HG03095 (cell line): Measurements from ENCODE around the gene FGFBP3.

Experiments
- ATAC-seq: cut with Tn5 transposase; IDR thresholded peaks from one replicate; pipeline ENCODE4 v1.9.1; 2021; ENCODE audit warnings: moderate library complexity; ENCODE audit not compliant: unreplicated experiment

The FGFBP3 gene

GRCh38 chr10:91909117-91909677, at the start of gene FGFBP3:
Gene FGFBP3, minus strand, starts transcription at chr10:91909486. Its CDS starts 517 bp downstream, at chr10:91908969.
- ATAC-seq, result no peak

GRCh38 chr10:91957091-91957490, 47.8 kb upstream of the FGFBP3 start:
- no peak for ATAC-seq

- no peak for ATAC-seq
Measured at GRCh38 chr10:91955114-91955513, 45.8 kb upstream of the FGFBP3 start.

- no peak for ATAC-seq
Measured at GRCh38 chr10:91953600-91954160, 44.4 kb upstream of the FGFBP3 start.

- ATAC-seq, result no peak
Measured at GRCh38 chr10:91944880-91945630, 35.8 kb upstream of the FGFBP3 start.

GRCh38 chr10:91941426-91941825, 32.1 kb upstream of the FGFBP3 start:
- no peak for ATAC-seq

- ATAC-seq, result no peak
Measured at GRCh38 chr10:91939653-91940052, 30.4 kb upstream of the FGFBP3 start.

- no peak for ATAC-seq
Measured at GRCh38 chr10:91935886-91936285, 26.6 kb upstream of the FGFBP3 start.

GRCh38 chr10:91932737-91933136, 23.5 kb upstream of the FGFBP3 start:
- no peak for ATAC-seq

- ATAC-seq, result no peak
Measured at GRCh38 chr10:91931526-91932190, 22.4 kb upstream of the FGFBP3 start.

- ATAC-seq, result no peak
Measured at GRCh38 chr10:91930939-91931338, 21.7 kb upstream of the FGFBP3 start.

- no peak for ATAC-seq
Measured at GRCh38 chr10:91925022-91925320, 15.7 kb upstream of the FGFBP3 start.

GRCh38 chr10:91924212-91925021, 15.1 kb upstream of the FGFBP3 start:
- peak; percentile 27 for ATAC-seq

GRCh38 chr10:91923371-91924211, 14.3 kb upstream of the FGFBP3 start, which contains the start of gene BTAF1:
Gene BTAF1, plus strand, starts transcription at chr10:91923770. Its CDS starts 307 bp downstream, at chr10:91924077.
- peak; percentile 98 for ATAC-seq

GRCh38 chr10:91919651-91920050, 10.4 kb upstream of the FGFBP3 start:
- no peak for ATAC-seq

- no peak for ATAC-seq
Measured at GRCh38 chr10:91910467-91910866, 1.2 kb upstream of the FGFBP3 start.

- peak; percentile 88 for ATAC-seq
Measured at GRCh38 chr10:91908337-91909116, 759 bp downstream of the FGFBP3 start.

GRCh38 chr10:91907914-91908336, 1.4 kb downstream of the FGFBP3 start:
- no peak for ATAC-seq

GRCh38 chr10:91907033-91907594, 2.2 kb downstream of the FGFBP3 start:
- ATAC-seq, result no peak
